Osteocyte (in vitro differentiated cells): Measurements from ENCODE around the gene IRF8. TPM values are rescaled to one million over a fixed set of nuclear protein-coding genes. Genes with fewer than 3 reads are reported as not detected.

Experiments
- DNase-seq: peaks from one replicate; pipeline ENCODE4 v3.0.0; 2021; ENCODE audit warnings: mixed read lengths; ENCODE audit not compliant: unreplicated experiment; ENCODE audit errors: extremely low spot score
- H3K27ac Mint-ChIP-seq: one replicate; pipeline ENCODE4 v1.8.0; 2021; ENCODE audit warnings: mild to moderate bottlenecking, mixed read lengths; ENCODE audit not compliant: unreplicated experiment
- H3K27me3 Mint-ChIP-seq: one replicate; pipeline ENCODE4 v1.8.0; 2021; ENCODE audit warnings: mixed read lengths; ENCODE audit not compliant: unreplicated experiment
- H3K36me3 Mint-ChIP-seq: one replicate; pipeline ENCODE4 v1.8.0; 2021; ENCODE audit warnings: mixed read lengths; ENCODE audit not compliant: unreplicated experiment
- H3K4me1 Mint-ChIP-seq: one replicate; pipeline ENCODE4 v1.8.0; 2021; ENCODE audit warnings: mixed read lengths; ENCODE audit not compliant: unreplicated experiment
- H3K4me3 Mint-ChIP-seq: one replicate; pipeline ENCODE4 v1.8.0; 2021; ENCODE audit warnings: mild to moderate bottlenecking, moderate library complexity, mixed read lengths; ENCODE audit not compliant: unreplicated experiment
- H3K9me3 Mint-ChIP-seq: one replicate; pipeline ENCODE4 v1.8.0; 2021; ENCODE audit warnings: mixed read lengths; ENCODE audit not compliant: unreplicated experiment
- CTCF ChIP-seq: fragments of 200-600 bp; sonication (generic); IDR thresholded peaks from 2 replicates; pipeline ENCODE4 v1.5.0; 2021; ENCODE audit warnings: antibody characterized with exemption, mild to moderate bottlenecking, moderate library complexity
- total RNA-seq: library from RNA; stranded (reverse); gene quantifications from 2 replicates; pipeline ENCODE4 v1.2.1, GENCODE V29; 2021

IRF8 gene
- total RNA-seq, 1 donor from 2014 or later, result not detected

- Mint-ChIP-seq H3K4me1 (no peaks in the 10 kb centered on the region), H3K4me3 (no peak overlapping the region), H3K27ac (no peak overlapping the region), H3K9me3 (no peaks in the 10 kb centered on the region), H3K27me3 (peaks cover 19% of the 10 kb centered on the region), H3K36me3 (no peaks in the 10 kb centered on the region)
- TF ChIP-seq CTCF, result no peak
- DNase-seq, result no peak
Observed at GRCh38 chr16:85919271-85920267, 20.6 kb downstream of the IRF8 start.

- no peak for TF ChIP-seq CTCF
- H3K27me3 Mint-ChIP-seq, result peaks cover 19% of the 10 kb centered on the region
- H3K4me3 Mint-ChIP-seq, result no peak overlapping the region
- no peak for DNase-seq
- H3K9me3 Mint-ChIP-seq, result no peaks in the 10 kb centered on the region
- H3K4me1 Mint-ChIP-seq, result no peaks in the 10 kb centered on the region
- H3K27ac Mint-ChIP-seq, result no peak overlapping the region
- H3K36me3 Mint-ChIP-seq, result no peaks in the 10 kb centered on the region
Observed at GRCh38 chr16:85921026-85921425, 22.1 kb downstream of the IRF8 start.

- DNase-seq, result no peak
- Mint-ChIP-seq H3K4me3 (no peak overlapping the region), H3K4me1 (no peaks in the 10 kb centered on the region), H3K9me3 (no peaks in the 10 kb centered on the region), H3K27ac (no peak overlapping the region), H3K36me3 (no peaks in the 10 kb centered on the region), H3K27me3 (peaks cover 30% of the 10 kb centered on the region)
- no peak for TF ChIP-seq CTCF
Observed at GRCh38 chr16:85923153-85924021, 24.4 kb downstream of the IRF8 start.

- no peak for TF ChIP-seq CTCF
- no peak for DNase-seq
- peaks cover 37% of the 10 kb centered on the region for H3K27me3 Mint-ChIP-seq
- H3K27ac Mint-ChIP-seq, result no peak overlapping the region
- H3K4me1 Mint-ChIP-seq, result no peaks in the 10 kb centered on the region
- no peaks in the 10 kb centered on the region for H3K36me3 Mint-ChIP-seq
- no peak overlapping the region for H3K4me3 Mint-ChIP-seq
- no peaks in the 10 kb centered on the region for H3K9me3 Mint-ChIP-seq
Observed at GRCh38 chr16:85924675-85925074, 25.7 kb downstream of the IRF8 start.

GRCh38 chr16:85926370-85926769, 27.4 kb downstream of the IRF8 start:
- Mint-ChIP-seq H3K9me3 (no peaks in the 10 kb centered on the region), H3K36me3 (no peaks in the 10 kb centered on the region), H3K4me1 (no peaks in the 10 kb centered on the region), H3K27me3 (peaks cover 34% of the 10 kb centered on the region), H3K27ac (no peak overlapping the region), H3K4me3 (no peak overlapping the region)
- TF ChIP-seq CTCF, result no peak
- no peak for DNase-seq
